NCI-H2227 (cell line): Measurements from ENCODE around the gene FLII.

Experiments
- DNase-seq: peaks from one replicate; lab custom pipeline; 2025; ENCODE audit not compliant: unreplicated experiment; lab: John Stamatoyannopoulos, UW

FLII gene

GRCh38 chr17:18260332-18261145 is 2.0 kb upstream of the FLII start, which contains the start of gene MIEF2:
MIEF2 (plus strand) TSS chr17:18260662; CDS start chr17:18262721, 2,059 bp downstream.
- peak; percentile 92 for DNase-seq

GRCh38 chr17:18259621-18260331 is 1.2 kb upstream of the FLII start:
- DNase-seq: no peak

- DNase-seq: peak; percentile 25
These were observed 569 bp downstream of the FLII start for GRCh38 chr17:18257982-18258355.

- no peak for DNase-seq
These were observed 1.1 kb downstream of the FLII start for GRCh38 chr17:18257268-18257981.

- DNase-seq: no peak
These were observed 1.8 kb downstream of the FLII start for GRCh38 chr17:18256776-18257175.

GRCh38 chr17:18256351-18256750 is 2.2 kb downstream of the FLII start:
- no peak for DNase-seq

- no peak for DNase-seq
These were observed 3.5 kb downstream of the FLII start for GRCh38 chr17:18254888-18255649.

- DNase-seq: no peak
These were observed 4.4 kb downstream of the FLII start for GRCh38 chr17:18253947-18254821.

GRCh38 chr17:18253187-18253884 is 5.2 kb downstream of the FLII start:
- DNase-seq: no peak

GRCh38 chr17:18252160-18252559 is 6.4 kb downstream of the FLII start:
- no peak for DNase-seq

- no peak for DNase-seq
These were observed 7.3 kb downstream of the FLII start for GRCh38 chr17:18251204-18251603.

- no peak for DNase-seq
These were observed 7.8 kb downstream of the FLII start for GRCh38 chr17:18250708-18251107.

- DNase-seq: no peak
These were observed 8.3 kb downstream of the FLII start for GRCh38 chr17:18250259-18250658.

GRCh38 chr17:18248811-18249210 is 9.7 kb downstream of the FLII start:
- DNase-seq: no peak

GRCh38 chr17:18248300-18248731 is 10.2 kb downstream of the FLII start:
- DNase-seq: peak; percentile 69

GRCh38 chr17:18247613-18248001 is 10.9 kb downstream of the FLII start:
- DNase-seq: no peak

GRCh38 chr17:18246880-18247612 is 11.5 kb downstream of the FLII start:
- DNase-seq: peak; percentile 19

- no peak for DNase-seq
These were observed 12.3 kb downstream of the FLII start for GRCh38 chr17:18246109-18246725.
